HepG2 (cell line): ENCODE results near the gene DYDC2. TPM values are rescaled to one million over a fixed set of nuclear protein-coding genes. Genes with fewer than 3 reads are reported as not detected.

Experiments used
- ATAC-seq: fragments of 200-7000 bp; cut with Tn5 transposase; 3 replicates; pipeline ENCODE4 v1.9.1; 2020; ENCODE audit warnings: mild to moderate bottlenecking, moderate library complexity
- BruUV-seq: library from RNA; stranded (reverse); fragments of 400-500 nt; replicated peaks from 2 replicates; lab custom pipeline; 2021; lab: Mats Ljungman, UMichigan
- CTCF ChIA-PET: fragments of 300-600 bp; formaldehyde crosslinking; extraction: SDS; loops from one replicate; lab custom pipeline; 2021; ENCODE audit warnings: low total read pairs, inconsistent platforms, low intra/inter-chr PET ratio; lab: Yijun Ruan, JAX
- POLR2A ChIA-PET: fragments of 350-600 bp; sonication (Branson Sonifier 250); formaldehyde crosslinking; loops from one replicate; lab custom pipeline; 2020; ENCODE audit warnings: antibody characterized with exemption, inconsistent platforms; lab: Yijun Ruan, JAX
- DNase-seq: peaks from one replicate; pipeline ENCODE4 v3.0.0-alpha.2; 2015; ENCODE audit warnings: low spot score
- FAIRE-seq: peaks from 3 replicates; lab custom pipeline; 2011; peaks lifted over from hg19 to GRCh38; lab: Jason Lieb, UNC
- H2AFZ ChIP-seq: one replicate; pipeline ENCODE4 v1.6.1; 2011; ENCODE audit warnings: low read length, inconsistent platforms
- H3K27ac ChIP-seq: fragments of 300-600 bp; 3 replicates; pipeline ENCODE4 v1.8.0; 2011; ENCODE audit warnings: mixed run types, mild to moderate bottlenecking, mixed read lengths, low read length, inconsistent platforms; ENCODE audit not compliant: insufficient read depth; ENCODE audit errors: extremely low read length
- H3K27me3 ChIP-seq, 2 experiments: fragments of 200-600 bp in 1 of 2; 2 replicates in 1 of 2; 3 replicates in 1 of 2; pipeline versions ENCODE4 v1.6.0 to v1.8.0; 2011; ENCODE audit warnings: low read length in 2 of 2, mild to moderate bottlenecking in 2 of 2, moderate library complexity in 2 of 2, inconsistent platforms in 1 of 2; ENCODE audit not compliant: insufficient read depth in 2 of 2, control insufficient read depth in 1 of 2
- H3K36me3 ChIP-seq, 2 experiments: fragments of 200-600 bp in 1 of 2; replicated peaks in 1 of 2; 2 replicates in 1 of 2; 3 replicates in 1 of 2; pipeline versions ENCODE4 v1.5.1 to v1.8.0; 2011; ENCODE audit warnings: low read length in 2 of 2, inconsistent platforms in 1 of 2; ENCODE audit not compliant: insufficient read depth in 2 of 2, control insufficient read depth in 1 of 2
- H3K4me1 ChIP-seq: 2 replicates; pipeline ENCODE4 v1.5.1; 2012; ENCODE audit warnings: low read length, inconsistent platforms; ENCODE audit not compliant: insufficient read depth
- H3K4me2 ChIP-seq: 2 replicates; pipeline ENCODE4 v1.6.0; 2011; ENCODE audit warnings: low read depth, low read length, inconsistent platforms
- H3K4me3 ChIP-seq, 3 experiments: fragments of 200-600 bp in 1 of 3; sonication (generic), shearing (Covaris generic) in 1 of 3; replicated peaks in 1 of 3; 2 replicates each; pipeline ENCODE4 v1.5.1; 2011 to 2016; ENCODE audit warnings: low read length in 3 of 3, inconsistent platforms in 2 of 3, low read depth in 2 of 3, mild to moderate bottlenecking in 2 of 3, control low read depth in 1 of 3, mixed read lengths in 1 of 3; ENCODE audit not compliant: insufficient read depth in 1 of 3
- H3K79me2 ChIP-seq: one replicate; pipeline ENCODE4 v1.6.1; 2011; ENCODE audit warnings: low read length, inconsistent platforms; ENCODE audit not compliant: insufficient read depth
- H3K9ac ChIP-seq: 2 replicates; pipeline ENCODE4 v1.6.0; 2011; ENCODE audit warnings: mild to moderate bottlenecking, low read depth, low read length, inconsistent platforms; ENCODE audit not compliant: insufficient read depth
- H3K9me3 ChIP-seq: 2 replicates; pipeline ENCODE4 v1.5.1; 2012; ENCODE audit warnings: mild to moderate bottlenecking, low read length
- H4K20me1 ChIP-seq: 2 replicates; pipeline ENCODE4 v1.6.0; 2011; ENCODE audit warnings: inconsistent platforms, mild to moderate bottlenecking, low read length, moderate library complexity; ENCODE audit not compliant: insufficient read depth
- EP300 ChIP-seq, 3 experiments: sonication (generic) in 1 of 3; formaldehyde crosslinking in 1 of 3; IDR thresholded peaks; 2 replicates each; pipeline versions ENCODE4 v1.5.1 to v1.6.1; 2011 to 2020; ENCODE audit warnings: low read depth in 2 of 3, low read length in 2 of 3, borderline replicate concordance in 1 of 3, improper control_type of control experiment in 1 of 3, mild to moderate bottlenecking in 1 of 3, missing genetic modification reagents in 1 of 3, moderate library complexity in 1 of 3
- FOXK2 ChIP-seq: fragments of 450-650 bp; IDR thresholded peaks from 2 replicates; pipeline ENCODE4 v1.6.1; 2016
- HNF4A ChIP-seq: sonication (generic); formaldehyde crosslinking; IDR thresholded peaks from 2 replicates; pipeline ENCODE4 v1.4.0; 2020; ENCODE audit warnings: missing genetic modification reagents
- HNF4G ChIP-seq, 2 experiments: sonication (generic) in 1 of 2; formaldehyde crosslinking in 1 of 2; IDR thresholded peaks; 2 replicates each; pipeline versions ENCODE4 v1.4.0 to v1.6.1; 2011 to 2020; ENCODE audit warnings: borderline replicate concordance in 2 of 2, low read depth in 2 of 2, mild to moderate bottlenecking in 2 of 2, low read length in 1 of 2, missing genetic modification reagents in 1 of 2, moderate library complexity in 1 of 2
- IKZF4 ChIP-seq: sonication (generic); formaldehyde crosslinking; IDR thresholded peaks from 2 replicates; pipeline ENCODE4 v1.5.1; 2020; ENCODE audit warnings: borderline replicate concordance, mild to moderate bottlenecking, low read depth, missing genetic modification reagents; ENCODE audit errors: not compliant biosample characterization
- KDM5A ChIP-seq: fragments of 200-600 bp; sonication (generic); IDR thresholded peaks from 2 replicates; pipeline ENCODE4 v1.7.0; 2018; ENCODE audit warnings: antibody characterized with exemption, mild to moderate bottlenecking, low read length, borderline replicate concordance
- MXD4 ChIP-seq: IDR thresholded peaks from 2 replicates; pipeline ENCODE4 v1.6.1; 2016; ENCODE audit warnings: mild to moderate bottlenecking, missing biosample characterization, missing genetic modification reagents
- NR2C2 ChIP-seq: sonication (generic); formaldehyde crosslinking; IDR thresholded peaks from 2 replicates; pipeline ENCODE4 v1.4.0; 2020; ENCODE audit warnings: missing genetic modification reagents, mild to moderate bottlenecking, moderate library complexity, borderline replicate concordance
- RFXANK ChIP-seq: IDR thresholded peaks from 2 replicates; pipeline ENCODE4 v1.6.1; 2016
- SP2 ChIP-seq: sonication (generic); formaldehyde crosslinking; IDR thresholded peaks from 2 replicates; pipeline ENCODE4 v1.5.1; 2020; ENCODE audit warnings: mild to moderate bottlenecking, missing genetic modification reagents
- THRA ChIP-seq: sonication (generic); formaldehyde crosslinking; IDR thresholded peaks from 2 replicates; pipeline ENCODE4 v1.4.0; 2020; ENCODE audit warnings: missing genetic modification reagents, borderline replicate concordance
- ZNF629 ChIP-seq: sonication (generic); formaldehyde crosslinking; conservative IDR thresholded peaks from 2 replicates; pipeline ENCODE4 v1.5.0; 2020; ENCODE audit warnings: missing genetic modification reagents
- WGBS: methylation state at CpG from one replicate; pipeline ENCODE4 v1.1.6; 2017; ENCODE audit warnings: low lambda C conversion rate; 5-methylcytosine and 5-hydroxymethylcytosine counted together
- in situ Hi-C: cut with HindIII; loops from 2 replicates; pipeline ENCODE4 v1.10.0; 2017; ENCODE audit warnings: low pct_unique_long_range_greater_than_20kb; ENCODE audit not compliant: extremely low pct_ligation_motif_present
- intact Hi-C: fragments of 100-400 bp; cut with micrococcal nuclease; formaldehyde crosslinking; loops from one replicate; pipeline ENCODE4 v1.10.0; 2022; ENCODE audit not compliant: unreplicated experiment
- polyA plus RNA-seq, 8 experiments: library from polyadenylated mRNA; depleted of rRNA in 3 of 8; stranded (reverse) in 7 of 8; unstranded in 1 of 8; fragments of >200 nt; fragmentation: Illumina TruSeq in 4 of 8; extraction: Trizol in 4 of 8; gene quantifications; 2 replicates each; pipeline versions ENCODE4 v1.2.1 to v1.2.3, GENCODE V29; 2011 to 2016; ENCODE audit warnings: low read depth in 4 of 8, missing spikeins in 1 of 8, mixed read lengths in 1 of 8; ENCODE audit not compliant: insufficient read depth in 1 of 8
- total RNA-seq, 5 experiments: library from RNA; depleted of rRNA; stranded (reverse); fragments of >200 nt; fragmentation: Illumina TruSeq; extraction: Trizol; gene quantifications; 2 replicates each; pipeline ENCODE4 v1.2.3, GENCODE V29; 2016; ENCODE audit warnings: low read depth in 1 of 5

The DYDC2 gene
- total and polyA plus RNA-seq, 2 of the 13 experiments (the other 11 are each of a cell fraction or from before 2014, with no cell fraction given), result 0.98 to 2.3 TPM

- CTCF ChIA-PET, result no interaction called here
- no TSS peak for BruUV-seq
- Histone ChIP-seq H3K4me1 (peaks cover 33% of the 10 kb centered on the region), H3K9ac (no peak overlapping the region), H3K9me3 (no peaks in the 10 kb centered on the region), H3K27me3 (peaks cover 2 to 3% of the 10 kb centered on the region in 2 experiments; a peak in 2 of 5 replicates), H3K27ac (no peak overlapping the region), H4K20me1 (no peaks in the 10 kb centered on the region), H3K4me2 (peak overlapping the region; percentile 72), H3K4me3 (no peak overlapping the region), H3K79me2 (no peaks in the 10 kb centered on the region), H3K36me3 (no peaks in the 10 kb centered on the region), H2AFZ (no peak overlapping the region)
- FAIRE-seq (no peak), DNase-seq (no peak), ATAC-seq (peak; percentile 58)
- WGBS, result 6% methylated on average over 9 of the region's 9 CpGs
- intact Hi-C loops, result no loop called here
- POLR2A ChIA-PET, result interaction anchor here (0.6 to 2.6 kb wide), 6 partner anchors 8 to 109 kb away, joined by 3 to 26 read pairs (median 4); partner anchors contain the start of gene PRXL2A
- peak; percentile 70 for TF ChIP-seq HNF4A
- TF ChIP-seq NR2C2 (CRISPR knock-in tag), result peak; percentile 16; the same call in 1 of the 2 replicates
- no peak for TF ChIP-seq KDM5A
- TF ChIP-seq IKZF4 (CRISPR knock-in tag), result no peak
- 0 out of 2 replicates have a peak, but pooled peaks have one; percentile 24 for TF ChIP-seq ZNF629 (CRISPR knock-in tag)
- TF ChIP-seq MXD4 (CRISPR knock-in tag), result no peak
- TF ChIP-seq RFXANK (CRISPR knock-in tag), result no peak
- no peak for TF ChIP-seq SP2 (CRISPR knock-in tag)
- peak; percentile 79; the same call in 1 of the 2 replicates for TF ChIP-seq THRA (CRISPR knock-in tag)
- TF ChIP-seq HNF4G (IDR thresholded peaks at IDR 0.05; ENCODE audit: borderline replicate concordance, low read depth, low read length), result peak; percentile 50; the same call in 1 of the 2 replicates
- no peak for TF ChIP-seq HNF4G (CRISPR knock-in tag; IDR thresholded peaks at IDR 0.05; ENCODE audit: borderline replicate concordance, low read depth)
- TF ChIP-seq EP300 (IDR thresholded peaks at IDR 0.05; ENCODE audit: low read depth in 2 of 2, low read length in 2 of 2), result peak in 1 of 2 experiments; percentile 27; a peak in 1 of 4 replicates
- no peak for TF ChIP-seq EP300 (CRISPR knock-in tag; IDR thresholded peaks at IDR 0.05; ENCODE audit: borderline replicate concordance)
- TF ChIP-seq FOXK2, result no peak
- in situ Hi-C loops, result no loop called here
These were observed 34.2 kb downstream of the DYDC2 start for GRCh38 chr10:80390740-80391139.
